Measurements from ENCODE around the gene DRC3.

DRC3 gene

GRCh38 chr17:18025241-18025944 is 52.7 kb downstream of the DRC3 start:
- no peak for DNase-seq (ENCODE audit: low spot score)

GRCh38 chr17:18025945-18026776 is 53.5 kb downstream of the DRC3 start:
- DNase-seq (ENCODE audit: low spot score), result no peak

GRCh38 chr17:18027280-18027679 is 54.6 kb downstream of the DRC3 start:
- DNase-seq (ENCODE audit: low spot score), result no peak

GRCh38 chr17:18028114-18028951 is 55.7 kb downstream of the DRC3 start:
- no peak for DNase-seq (ENCODE audit: low spot score)

- DNase-seq (ENCODE audit: low spot score), result no peak
Observed at GRCh38 chr17:18028952-18029540, 56.4 kb downstream of the DRC3 start.

GRCh38 chr17:18031955-18032354 is 59.3 kb downstream of the DRC3 start:
- no peak for DNase-seq (ENCODE audit: low spot score)

- DNase-seq (ENCODE audit: low spot score), result peak; percentile 88
Observed at GRCh38 chr17:18033442-18034099, 60.9 kb downstream of the DRC3 start.

- DNase-seq (ENCODE audit: low spot score), result no peak
Observed at GRCh38 chr17:18035704-18036103, 63.0 kb downstream of the DRC3 start.

- DNase-seq (ENCODE audit: low spot score), result no peak
Observed at GRCh38 chr17:18037486-18037885, 64.8 kb downstream of the DRC3 start.

GRCh38 chr17:18038149-18038850 is 65.6 kb downstream of the DRC3 start:
- no peak for DNase-seq (ENCODE audit: low spot score)

- DNase-seq (ENCODE audit: low spot score), result peak; percentile 98
Observed at GRCh38 chr17:18038861-18039534, 66.3 kb downstream of the DRC3 start, which contains the start of the genes ATPAF2 and GID4. ATPAF2 (minus strand) TSS chr17:18039168; CDS start chr17:18039013, 155 bp downstream. GID4 (plus strand) TSS chr17:18039408; CDS start chr17:18039465, 57 bp downstream.

- peak; percentile 41 for DNase-seq (ENCODE audit: low spot score)
Observed at GRCh38 chr17:18039535-18040260, 67.0 kb downstream of the DRC3 start.

- DNase-seq (ENCODE audit: low spot score), result no peak
Observed at GRCh38 chr17:18040261-18040858, 67.7 kb downstream of the DRC3 start.

GRCh38 chr17:18041776-18042175 is 69.1 kb downstream of the DRC3 start:
- DNase-seq (ENCODE audit: low spot score), result peak; percentile 29

- DNase-seq (ENCODE audit: low spot score), result no peak
Observed at GRCh38 chr17:18042983-18043382, 70.3 kb downstream of the DRC3 start.

- no peak for DNase-seq (ENCODE audit: low spot score)
Observed at GRCh38 chr17:18043491-18043890, 70.8 kb downstream of the DRC3 start.

- no peak for DNase-seq (ENCODE audit: low spot score)
Observed at GRCh38 chr17:18044609-18045008, 71.9 kb downstream of the DRC3 start.

GRCh38 chr17:18045691-18046350 is 73.2 kb downstream of the DRC3 start:
- no peak for DNase-seq (ENCODE audit: low spot score)
